ENCODE measurements around the gene EN2.

DNA sequence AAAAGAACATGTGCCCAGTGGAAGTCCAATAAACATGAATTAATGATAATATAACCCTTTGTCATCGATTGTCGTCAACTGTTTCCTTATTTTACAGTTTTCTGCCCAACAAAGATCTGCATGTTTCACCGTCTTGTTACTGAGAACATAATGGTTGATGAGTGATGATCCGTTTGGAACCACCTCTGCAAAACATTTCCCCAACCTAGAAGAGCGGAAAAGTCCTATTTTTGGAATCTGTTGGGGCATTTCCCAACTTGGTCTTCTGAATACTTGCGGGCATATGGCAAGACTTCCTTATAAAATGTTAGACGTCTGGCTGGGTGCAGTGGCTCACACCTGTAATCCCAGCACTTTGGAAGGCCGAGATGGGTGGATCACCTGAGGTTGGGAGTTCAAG lies 56.4 kb downstream of the EN2 start:
- TF ChIP-seq, protein P1, sequence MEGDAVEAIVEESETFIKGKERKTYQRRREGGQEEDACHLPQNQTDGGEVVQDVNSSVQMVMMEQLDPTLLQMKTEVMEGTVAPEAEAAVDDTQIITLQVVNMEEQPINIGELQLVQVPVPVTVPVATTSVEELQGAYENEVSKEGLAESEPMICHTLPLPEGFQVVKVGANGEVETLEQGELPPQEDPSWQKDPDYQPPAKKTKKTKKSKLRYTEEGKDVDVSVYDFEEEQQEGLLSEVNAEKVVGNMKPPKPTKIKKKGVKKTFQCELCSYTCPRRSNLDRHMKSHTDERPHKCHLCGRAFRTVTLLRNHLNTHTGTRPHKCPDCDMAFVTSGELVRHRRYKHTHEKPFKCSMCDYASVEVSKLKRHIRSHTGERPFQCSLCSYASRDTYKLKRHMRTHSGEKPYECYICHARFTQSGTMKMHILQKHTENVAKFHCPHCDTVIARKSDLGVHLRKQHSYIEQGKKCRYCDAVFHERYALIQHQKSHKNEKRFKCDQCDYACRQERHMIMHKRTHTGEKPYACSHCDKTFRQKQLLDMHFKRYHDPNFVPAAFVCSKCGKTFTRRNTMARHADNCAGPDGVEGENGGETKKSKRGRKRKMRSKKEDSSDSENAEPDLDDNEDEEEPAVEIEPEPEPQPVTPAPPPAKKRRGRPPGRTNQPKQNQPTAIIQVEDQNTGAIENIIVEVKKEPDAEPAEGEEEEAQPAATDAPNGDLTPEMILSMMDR (conservative IDR thresholded peaks at IDR 0.05; ENCODE audit: low read length) = no peak
- no peak for TF ChIP-seq EZH2phosphoT487 (IDR thresholded peaks at IDR 0.05; ENCODE audit: borderline replicate concordance, low read depth, low read length)

Data from OCI-LY7 (cell line).